Hepatocyte (in vitro differentiated cells): ENCODE measurements around the gene ARSK. TPM values are rescaled to one million over a fixed set of nuclear protein-coding genes. Genes with fewer than 3 reads are reported as not detected.

ENCODE experiments used
- DNase-seq: peaks from one replicate; pipeline ENCODE4 v3.0.0-alpha.2; 2016; ENCODE audit warnings: low spot score
- H2AFZ ChIP-seq: fragments of 200-600 bp; sonication (generic); 2 replicates; pipeline ENCODE4 v1.6.0; 2016; ENCODE audit warnings: antibody characterized with exemption, mild to moderate bottlenecking
- H3K27ac ChIP-seq: fragments of 200-600 bp; sonication (generic); 2 replicates; pipeline ENCODE4 v1.5.1; 2016; ENCODE audit warnings: mild to moderate bottlenecking
- H3K27me3 ChIP-seq: fragments of 200-600 bp; sonication (generic); 2 replicates; pipeline ENCODE4 v1.6.1; 2016
- H3K36me3 ChIP-seq: fragments of 200-600 bp; sonication (generic); replicated peaks from 2 replicates; pipeline ENCODE4 v1.5.1; 2016; ENCODE audit warnings: low read depth; ENCODE audit not compliant: insufficient read depth
- H3K4me1 ChIP-seq: fragments of 200-600 bp; sonication (generic); 2 replicates; pipeline ENCODE4 v1.5.1; 2016; ENCODE audit warnings: mild to moderate bottlenecking, moderate library complexity; ENCODE audit not compliant: insufficient read depth
- H3K4me2 ChIP-seq: fragments of 200-600 bp; sonication (generic); 2 replicates; pipeline ENCODE4 v1.6.0; 2016
- H3K4me3 ChIP-seq: fragments of 200-600 bp; sonication (generic); 2 replicates; pipeline ENCODE4 v1.5.1; 2016; ENCODE audit warnings: mild to moderate bottlenecking
- H3K79me2 ChIP-seq: fragments of 200-600 bp; sonication (generic); 2 replicates; pipeline ENCODE4 v1.6.0; 2017; ENCODE audit warnings: mild to moderate bottlenecking
- H3K9me2 ChIP-seq: fragments of 200-600 bp; sonication (generic); replicated peaks from 2 replicates; pipeline ENCODE4 v1.6.0; 2017; ENCODE audit warnings: mild to moderate bottlenecking; ENCODE audit not compliant: insufficient read depth
- H3K9me3 ChIP-seq: fragments of 200-600 bp; sonication (generic); 2 replicates; pipeline ENCODE4 v1.5.1; 2016; ENCODE audit warnings: low read depth, mild to moderate bottlenecking
- H4K20me1 ChIP-seq: fragments of 200-600 bp; sonication (generic); 2 replicates; pipeline ENCODE4 v1.6.0; 2016; ENCODE audit warnings: mild to moderate bottlenecking; ENCODE audit not compliant: insufficient read depth, poor library complexity, severe bottlenecking
- CTCF ChIP-seq: fragments of 200-600 bp; sonication (generic); IDR thresholded peaks from 2 replicates; pipeline ENCODE4 v1.5.1; 2016; ENCODE audit warnings: antibody characterized with exemption, mild to moderate bottlenecking; ENCODE audit not compliant: poor library complexity
- EZH2 ChIP-seq: fragments of 200-600 bp; sonication (generic); IDR thresholded peaks from 2 replicates; pipeline ENCODE4 v1.6.1; 2016; ENCODE audit warnings: antibody characterized with exemption, mild to moderate bottlenecking, borderline replicate concordance
- EZH2phosphoT487 ChIP-seq: fragments of 200-600 bp; sonication (generic); IDR thresholded peaks from one replicate; pipeline ENCODE4 v1.6.1; 2018; ENCODE audit warnings: antibody characterized with exemption, mild to moderate bottlenecking, low read depth, moderate library complexity; ENCODE audit not compliant: unreplicated experiment, severe bottlenecking
- WGBS: methylation state at CpG from one replicate; pipeline ENCODE4 v1.1.6; 2016; ENCODE audit warnings: low lambda C conversion rate; ENCODE audit errors: missing lambda C conversion rate; 5-methylcytosine and 5-hydroxymethylcytosine counted together
- polyA plus RNA-seq: library from polyadenylated mRNA; unstranded; fragments of >200 nt; fragmentation: Nextera tagmentation; extraction: Ambion mirVana; gene quantifications from 2 replicates; pipeline ENCODE4 v1.2.1, GENCODE V29; 2016
- total RNA-seq: library from RNA; depleted of rRNA; stranded (reverse); fragments of >200 nt; gene quantifications from 2 replicates; pipeline ENCODE4 v1.2.3, GENCODE V29; 2014

The ARSK gene
- total and polyA plus RNA-seq, 2 experiments from 2014 or later, result 12.8 to 15.1 TPM

- H3K4me2 ChIP-seq, result peak within 1 kb of the TSS; percentile 77
- peak; percentile 99 for DNase-seq
- no peaks in the 10 kb centered on the region for H3K79me2 ChIP-seq
- 3% methylated on average over 60 of the region's 60 CpGs for WGBS
- H3K9me3 ChIP-seq, result no peaks in the 10 kb centered on the region
- H3K4me1 ChIP-seq, result peaks cover 12% of the 10 kb centered on the region
- no peaks in the 10 kb centered on the region for H3K27me3 ChIP-seq
- no peaks in the 10 kb centered on the region for H3K9me2 ChIP-seq
- H4K20me1 ChIP-seq, result no peaks in the 10 kb centered on the region
- H3K27ac ChIP-seq, result peak within 1 kb of the TSS; percentile 92
- H3K36me3 ChIP-seq, result no peaks in the 10 kb centered on the region
- TF ChIP-seq EZH2 (no peak), CTCF (peak; percentile 22), EZH2phosphoT487 (no peak)
- H2AFZ ChIP-seq, result peak within 1 kb of the TSS; percentile 75
- H3K4me3 ChIP-seq, result peak within 1 kb of the TSS; percentile 32
Observed at GRCh38 chr5:95646569-95647431, 91.9 kb downstream of the ARSK start, which contains the start of gene RFESD. RFESD (plus strand) TSS chr5:95646777; CDS start chr5:95652272, 5,495 bp downstream.

- Histone ChIP-seq H3K4me3 (no peak overlapping the region), H4K20me1 (no peaks in the 10 kb centered on the region), H3K9me2 (no peaks in the 10 kb centered on the region), H3K9me3 (no peaks in the 10 kb centered on the region), H3K27me3 (no peaks in the 10 kb centered on the region), H3K4me2 (peak overlapping the region; percentile 77), H2AFZ (no peak overlapping the region), H3K4me1 (peaks cover 8% of the 10 kb centered on the region), H3K36me3 (no peaks in the 10 kb centered on the region), H3K79me2 (no peaks in the 10 kb centered on the region), H3K27ac (peak overlapping the region; percentile 92)
- no peak for DNase-seq
- 79% methylated on average over 12 of the region's 12 CpGs for WGBS
- TF ChIP-seq EZH2phosphoT487 (no peak), EZH2 (no peak), CTCF (no peak)
Observed at GRCh38 chr5:95647886-95648860, 93.3 kb downstream of the ARSK start.

DNA sequence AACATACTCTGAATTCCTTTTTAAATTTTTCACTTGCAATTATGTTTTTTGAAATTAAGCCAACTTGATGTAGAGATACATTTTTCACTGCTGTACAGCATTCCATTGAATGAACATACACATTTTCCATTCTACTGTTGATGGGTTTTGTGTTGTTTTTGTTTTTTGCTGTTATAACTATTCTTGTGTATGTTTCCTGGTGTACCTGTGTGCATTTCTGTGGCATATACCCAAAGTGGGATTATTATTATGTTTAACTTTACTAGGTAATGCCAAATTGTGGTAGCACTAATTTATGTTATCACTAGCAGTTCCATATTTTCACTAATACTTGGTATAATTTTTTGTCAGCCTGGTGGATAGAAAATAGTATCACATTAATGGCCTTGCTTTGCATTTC, 94.4 kb downstream of the ARSK start:
- Histone ChIP-seq H3K27me3 (no peaks in the 10 kb centered on the region), H3K9me3 (no peaks in the 10 kb centered on the region), H3K27ac (no peak overlapping the region), H3K79me2 (no peaks in the 10 kb centered on the region), H3K4me2 (no peak overlapping the region), H3K36me3 (no peaks in the 10 kb centered on the region), H3K4me1 (peaks cover 8% of the 10 kb centered on the region), H3K9me2 (no peaks in the 10 kb centered on the region), H2AFZ (no peak overlapping the region), H4K20me1 (no peaks in the 10 kb centered on the region), H3K4me3 (no peak overlapping the region)
- DNase-seq, result no peak
- TF ChIP-seq EZH2phosphoT487 (no peak), CTCF (no peak), EZH2 (no peak)
